ENCODE data around the gene GLS. TPM values are rescaled to one million over a fixed set of nuclear protein-coding genes. Genes with fewer than 3 reads are reported as not detected.
"Not testable (repeated sequence)": the region's sequence is repeated elsewhere in the genome, so short reads cannot be mapped to it uniquely, and the experiment has no call there.

The GLS gene
- total RNA-seq, 1 donor from 2014 or later = 131 TPM

GRCh38 chr2:190995315-190995714 lies 114.7 kb downstream of the GLS start:
- not testable (repeated sequence) for DNase-seq

DNA sequence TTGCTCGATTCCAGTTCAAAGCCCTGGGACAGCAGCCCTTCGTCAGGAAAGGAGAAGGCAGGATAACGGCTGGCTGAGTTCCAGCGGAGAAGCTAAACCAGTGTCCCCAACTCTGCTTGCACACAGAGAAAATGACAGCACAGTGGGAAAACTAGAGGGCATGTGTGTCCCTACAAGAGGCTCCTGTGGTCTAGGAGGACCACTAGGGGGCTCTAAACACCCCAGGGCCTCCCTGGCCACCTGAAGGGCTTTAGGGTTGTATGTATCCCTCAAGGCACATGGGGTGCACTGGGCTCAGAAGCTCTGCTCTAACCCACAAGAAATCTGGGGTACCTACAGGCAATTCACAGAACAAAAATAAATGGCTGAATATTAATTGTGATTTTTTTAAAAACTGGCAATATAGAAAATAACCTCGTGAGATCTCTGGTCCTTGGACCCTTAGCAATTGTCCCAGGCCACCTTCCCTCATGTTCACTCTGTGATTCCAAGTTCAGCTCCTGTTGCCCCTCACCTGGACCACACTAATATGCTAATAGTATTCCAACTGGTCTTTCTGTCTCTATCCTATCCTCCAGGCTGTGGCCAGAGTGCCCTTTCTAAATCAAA lies 115.8 kb downstream of the GLS start:
- no peak for DNase-seq

DNA sequence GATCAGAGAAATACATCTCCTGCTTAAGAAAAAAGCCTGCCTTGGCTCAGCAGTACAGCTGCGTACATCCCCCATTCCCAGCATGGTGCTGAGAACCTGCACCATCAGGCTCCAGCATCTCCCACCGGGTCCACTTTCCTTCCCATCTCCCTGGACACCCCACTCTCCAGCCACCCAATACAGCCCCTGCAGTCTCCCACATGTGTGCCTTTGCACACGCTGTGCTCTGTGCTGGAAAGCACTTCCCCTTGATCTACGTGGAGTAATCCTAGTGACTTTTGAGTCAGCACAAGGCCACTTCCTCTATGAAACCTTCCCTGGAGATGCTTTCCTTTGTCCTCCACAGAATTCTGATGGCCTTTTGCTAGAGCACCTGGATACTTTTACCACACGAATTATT lies 116.3 kb downstream of the GLS start:
- no peak for DNase-seq

GRCh38 chr2:190997526-190998113 lies 117.0 kb downstream of the GLS start:
- peak; percentile 58 for DNase-seq

GRCh38 chr2:190999058-190999457 lies 118.4 kb downstream of the GLS start:
- no peak for DNase-seq

- no peak for DNase-seq
These were observed 119.5 kb downstream of the GLS start for GRCh38 chr2:190999949-191000665.

GRCh38 chr2:191001032-191001431 lies 120.4 kb downstream of the GLS start:
- DNase-seq = peak; percentile 35

DNA sequence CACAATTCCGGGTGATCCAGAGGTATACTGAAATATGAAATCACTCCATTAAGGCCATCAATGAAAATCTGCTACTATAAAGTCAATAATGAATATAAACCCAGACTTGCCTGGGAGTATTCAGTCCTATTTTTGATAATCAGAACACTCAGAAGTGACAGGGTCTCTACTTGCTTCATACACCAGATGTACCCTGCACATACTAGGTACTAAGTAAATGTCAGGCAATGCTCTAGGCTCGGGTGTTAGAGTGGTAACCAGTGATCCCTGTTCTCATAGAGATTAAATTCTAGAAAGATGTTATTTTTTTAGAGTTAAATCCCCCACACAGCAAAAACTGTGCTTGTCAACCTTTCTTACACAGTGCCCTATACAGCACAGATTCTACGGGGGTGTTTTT lies 121.0 kb downstream of the GLS start:
- DNase-seq = no peak

- DNase-seq = no peak
These were observed 123.0 kb downstream of the GLS start for GRCh38 chr2:191003405-191004309.

- DNase-seq = no peak
These were observed 125.7 kb downstream of the GLS start for GRCh38 chr2:191006297-191006696.

- DNase-seq = no peak
These were observed 126.6 kb downstream of the GLS start for GRCh38 chr2:191006997-191007783.

- DNase-seq = no peak
These were observed 127.7 kb downstream of the GLS start for GRCh38 chr2:191008286-191008685.

DNA sequence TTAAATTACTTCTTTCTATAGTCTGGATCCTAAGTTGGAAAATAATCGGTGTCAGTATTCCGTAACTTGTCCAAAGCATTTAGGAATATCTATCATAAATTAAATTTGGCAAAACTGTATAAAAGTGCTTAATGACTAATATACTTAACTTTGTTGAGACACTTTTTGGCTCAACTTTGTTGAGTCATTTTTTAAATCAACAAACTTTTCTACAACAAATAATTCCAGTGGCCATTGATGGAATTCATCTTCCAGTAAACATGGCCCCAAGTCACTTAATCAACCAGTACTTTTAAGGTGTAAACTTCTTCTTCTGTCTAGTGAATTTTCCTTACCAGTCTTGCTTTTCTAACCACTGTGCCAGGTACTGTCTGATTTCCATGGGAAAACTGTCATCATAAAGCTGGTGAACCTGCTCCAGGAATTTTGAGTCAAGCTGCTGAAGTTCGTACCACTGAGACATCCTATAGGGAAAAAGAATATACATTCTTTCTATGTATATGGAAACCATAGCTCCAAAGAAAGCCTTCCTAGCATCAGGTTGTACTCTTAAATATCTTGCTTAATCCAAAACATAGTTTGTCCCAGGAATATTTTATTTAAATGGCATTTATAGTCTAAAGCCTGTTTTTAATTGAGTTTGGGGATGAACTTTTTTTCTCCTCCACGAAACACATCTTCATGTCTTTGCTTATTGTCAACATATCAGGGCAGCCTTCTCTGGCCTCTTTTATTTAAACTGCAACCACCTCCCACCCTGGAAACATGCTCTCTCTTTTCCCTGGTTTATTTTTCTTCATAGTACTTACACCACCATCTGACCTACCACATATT lies 129.1 kb downstream of the GLS start:
- no peak for DNase-seq

- DNase-seq = no peak
These were observed 130.6 kb downstream of the GLS start for GRCh38 chr2:191010887-191011885.

DNA sequence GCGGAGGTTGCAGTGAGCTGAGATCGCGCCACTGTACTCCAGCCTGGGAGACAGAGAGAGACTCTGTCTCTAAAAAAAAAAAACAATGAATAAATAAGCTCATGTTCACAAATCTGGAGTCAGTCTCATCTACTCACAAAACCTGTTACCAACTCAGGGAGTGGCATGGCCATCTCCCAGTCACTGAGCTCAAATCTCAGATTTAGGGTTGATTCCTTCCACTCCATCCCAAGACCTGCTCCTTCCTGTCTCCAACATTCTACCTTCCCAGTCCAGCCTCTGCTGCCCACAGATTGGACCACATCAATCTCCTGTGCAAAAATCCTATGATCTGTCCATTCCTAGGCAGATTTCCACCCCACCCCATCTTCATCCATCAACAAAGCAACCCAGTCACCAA lies 131.7 kb downstream of the GLS start:
- no peak for DNase-seq

GRCh38 chr2:191012845-191013681 lies 132.4 kb downstream of the GLS start:
- no peak for DNase-seq

- no peak for DNase-seq
These were observed 133.0 kb downstream of the GLS start for GRCh38 chr2:191013682-191013931.

GRCh38 chr2:191013932-191014652 lies 133.5 kb downstream of the GLS start, which contains the start of gene STAT1:
STAT1 (minus strand) TSS chr2:191014171; CDS start chr2:191010003, 4,168 bp downstream.
- peak; percentile 97 for DNase-seq

Measured in tongue (tissue), 2 donors.